HG02870 (cell line): ENCODE results near the gene HSPA9.
A peak's percentile ranks its signal among the peaks of the same experiment; 100 is the strongest.

Source experiments
- ATAC-seq: cut with Tn5 transposase; IDR thresholded peaks from one replicate; pipeline ENCODE4 v1.9.1; 2021; ENCODE audit warnings: mild to moderate bottlenecking, moderate library complexity; ENCODE audit not compliant: unreplicated experiment

Gene HSPA9

DNA sequence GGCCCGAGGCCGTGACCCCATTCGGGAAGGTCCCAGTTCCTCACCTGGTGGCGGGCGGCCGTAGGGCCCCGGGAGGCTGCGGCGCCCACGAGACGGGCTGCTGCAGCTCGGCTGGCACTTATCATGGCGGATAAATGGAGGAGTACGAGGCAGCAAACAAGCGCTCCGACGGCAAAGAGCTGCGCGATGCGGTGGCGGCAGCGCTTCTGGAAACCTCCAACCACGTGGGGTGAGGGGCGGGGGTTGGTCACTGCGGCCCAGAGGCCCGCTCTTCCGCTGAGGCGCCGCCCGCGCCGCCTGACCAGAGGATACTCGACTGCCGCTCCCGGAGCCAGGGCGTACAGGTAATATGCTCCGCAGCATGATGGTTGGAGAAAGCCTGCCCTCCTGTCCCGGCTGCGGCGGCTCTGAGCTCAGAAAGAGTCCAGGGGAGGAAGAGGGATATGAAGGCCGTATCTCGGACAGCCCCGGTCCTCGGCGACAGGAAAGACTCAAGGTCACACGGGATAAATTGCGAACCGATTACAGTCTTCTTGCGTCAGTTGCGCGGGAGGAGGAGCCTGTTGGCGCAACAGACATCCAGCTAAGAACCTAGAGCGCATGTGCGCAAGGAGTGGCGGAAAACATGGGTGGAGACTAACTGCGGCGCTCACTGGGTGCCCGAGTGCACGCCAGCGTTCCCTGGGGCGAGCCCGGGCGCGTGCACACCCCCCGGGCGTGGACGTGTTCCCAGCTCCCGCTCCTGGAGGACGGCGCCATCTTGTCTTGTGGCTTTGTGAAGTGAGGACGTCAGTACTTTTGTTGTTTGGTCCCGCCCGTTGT is at the start of gene HSPA9:
TSS of gene HSPA9 (minus strand) at position 208 of the 822 bp plus-strand sequence. CDS start at position 125, 83 bp downstream.
- peak; percentile 79 for ATAC-seq

DNA sequence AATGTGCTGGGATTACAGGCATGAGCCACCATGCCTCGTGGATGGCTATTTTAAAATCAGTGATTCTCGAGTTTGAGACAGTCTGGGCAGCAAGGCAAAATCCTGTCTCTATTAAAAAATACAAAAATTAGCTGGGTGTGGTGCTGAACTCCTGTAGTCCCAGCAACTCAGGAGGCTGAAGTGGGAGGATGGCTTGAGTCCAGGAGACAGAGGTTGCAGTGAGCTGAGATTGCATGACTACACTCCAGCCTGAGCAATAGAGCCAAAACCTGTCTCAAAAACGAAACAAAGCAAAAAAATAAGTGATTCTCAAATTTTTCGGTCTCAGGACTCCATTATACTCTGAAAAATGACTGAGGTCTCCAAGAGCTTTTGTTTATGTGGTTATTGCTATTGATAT is 47.9 kb upstream of the HSPA9 start:
- ATAC-seq = no peak

GRCh38 chr5:138622051-138622450 is 46.9 kb upstream of the HSPA9 start:
- no peak for ATAC-seq

GRCh38 chr5:138620663-138621224 is 45.5 kb upstream of the HSPA9 start:
- ATAC-seq = no peak

DNA sequence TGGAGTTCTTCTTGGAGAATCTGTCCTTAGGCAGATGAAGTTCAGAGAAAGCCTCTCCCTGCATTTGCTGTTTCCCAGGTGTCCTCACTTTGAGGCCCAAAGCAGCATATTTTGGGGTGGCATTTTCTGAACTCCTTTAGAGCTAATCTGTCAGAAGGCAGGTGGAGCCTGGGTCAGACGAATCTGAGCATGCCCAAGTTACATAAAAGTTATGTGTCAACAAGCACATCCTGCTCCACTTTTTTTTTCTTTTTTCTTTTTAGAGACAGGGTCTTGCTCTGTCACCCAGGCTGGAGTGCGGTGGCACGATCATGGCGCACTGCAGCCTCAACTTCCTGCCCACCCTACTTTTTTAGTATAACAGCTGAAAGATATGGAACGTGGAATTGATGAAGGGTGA is 41.3 kb upstream of the HSPA9 start:
- no peak for ATAC-seq

- ATAC-seq = no peak
These were observed 40.3 kb upstream of the HSPA9 start for GRCh38 chr5:138615461-138615860.

GRCh38 chr5:138611678-138612218 is 36.5 kb upstream of the HSPA9 start:
- no peak for ATAC-seq

DNA sequence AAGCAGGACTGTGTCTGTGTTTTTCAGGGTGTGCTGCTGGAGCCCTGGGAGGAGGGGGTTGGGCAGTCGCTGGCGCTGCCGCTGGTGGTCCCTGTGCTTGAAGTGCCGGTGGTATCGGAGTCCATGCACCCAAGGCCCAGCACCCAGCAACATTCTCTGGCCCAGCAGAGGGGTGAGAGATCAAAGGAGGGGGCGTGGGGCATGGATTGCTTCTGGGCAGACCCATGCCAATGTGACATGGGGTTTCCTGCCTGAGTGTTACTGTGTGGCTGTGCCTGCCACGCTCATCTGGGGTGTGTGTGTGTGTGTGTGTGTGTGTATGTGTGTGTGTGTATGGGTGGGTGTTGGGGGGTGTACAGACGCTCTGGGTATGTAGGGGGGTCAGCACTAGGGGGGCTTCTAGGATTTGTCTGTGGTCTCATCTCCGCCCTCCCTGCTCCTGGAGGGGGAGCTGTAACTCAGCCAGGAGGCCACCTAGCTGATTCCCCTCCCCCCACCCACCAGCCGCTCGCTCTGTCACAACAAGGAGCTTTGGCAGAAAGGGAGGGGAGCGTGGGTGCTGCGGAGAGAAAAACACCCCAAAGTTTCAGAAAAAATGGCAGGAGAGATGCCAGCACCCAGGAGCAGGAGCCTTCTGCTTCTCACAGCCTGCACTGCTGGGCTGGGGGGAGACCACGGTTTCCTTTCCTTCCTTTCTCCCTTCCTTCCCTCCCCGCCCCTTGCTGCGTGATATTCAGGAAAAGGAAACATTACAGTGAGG is 35.9 kb upstream of the HSPA9 start:
- ATAC-seq = no peak

DNA sequence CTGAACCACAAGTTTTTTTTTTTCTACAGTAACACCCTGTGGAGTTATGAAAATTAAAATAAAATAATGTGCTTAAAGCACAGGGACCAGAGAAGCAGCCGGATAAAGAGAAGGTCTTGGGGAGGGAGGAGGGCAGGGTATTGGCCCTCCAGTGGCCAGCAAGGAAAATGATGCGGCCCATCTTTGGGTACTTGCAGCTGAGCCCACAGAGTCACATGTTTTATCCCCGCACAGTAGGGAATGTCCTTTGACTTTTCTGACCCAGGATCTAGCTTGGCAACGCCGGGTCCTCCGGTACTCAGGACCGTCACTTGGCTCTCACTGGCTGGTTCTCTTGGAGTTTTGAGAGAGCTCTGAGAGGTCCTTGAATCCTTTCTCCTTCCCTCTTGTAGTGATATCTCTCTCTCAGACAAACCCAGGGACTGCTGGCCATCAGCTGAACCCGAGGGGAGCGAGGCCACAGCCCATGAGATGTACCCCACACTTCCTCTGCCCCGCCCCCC is 35.3 kb upstream of the HSPA9 start:
- no peak for ATAC-seq

DNA sequence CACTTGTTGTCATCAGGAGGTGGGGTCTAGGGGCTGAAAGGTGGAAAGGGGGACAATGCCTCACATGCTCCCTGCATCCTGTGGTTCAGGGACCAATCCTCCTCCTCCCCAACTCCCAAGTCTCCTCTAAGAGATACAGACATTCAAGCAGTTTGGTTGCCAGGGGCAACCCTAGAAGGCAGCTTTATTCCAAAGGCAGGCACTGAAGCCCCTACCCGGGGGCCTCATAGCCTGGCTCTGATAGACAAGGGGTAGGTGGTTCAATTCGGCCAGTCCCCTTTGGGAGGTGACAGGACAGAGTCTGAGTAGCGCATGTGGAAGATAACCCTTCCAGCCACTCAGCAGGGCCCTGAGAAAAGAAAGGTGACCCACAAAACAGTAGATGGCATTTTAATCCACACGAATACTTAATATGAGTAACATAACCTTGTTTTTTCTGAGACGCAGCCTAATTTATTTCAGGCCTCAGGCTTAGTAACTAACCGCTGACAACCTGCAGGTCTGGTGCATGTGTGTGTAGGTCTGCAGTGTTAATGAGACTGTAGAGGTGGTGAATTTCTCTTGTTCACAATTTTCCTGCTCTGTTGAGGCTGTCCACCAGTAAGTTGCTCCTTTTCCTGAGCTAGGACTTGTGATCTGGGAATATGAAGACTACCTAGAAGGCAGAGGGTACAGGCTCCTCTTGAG is 31.3 kb upstream of the HSPA9 start:
- ATAC-seq = no peak

DNA sequence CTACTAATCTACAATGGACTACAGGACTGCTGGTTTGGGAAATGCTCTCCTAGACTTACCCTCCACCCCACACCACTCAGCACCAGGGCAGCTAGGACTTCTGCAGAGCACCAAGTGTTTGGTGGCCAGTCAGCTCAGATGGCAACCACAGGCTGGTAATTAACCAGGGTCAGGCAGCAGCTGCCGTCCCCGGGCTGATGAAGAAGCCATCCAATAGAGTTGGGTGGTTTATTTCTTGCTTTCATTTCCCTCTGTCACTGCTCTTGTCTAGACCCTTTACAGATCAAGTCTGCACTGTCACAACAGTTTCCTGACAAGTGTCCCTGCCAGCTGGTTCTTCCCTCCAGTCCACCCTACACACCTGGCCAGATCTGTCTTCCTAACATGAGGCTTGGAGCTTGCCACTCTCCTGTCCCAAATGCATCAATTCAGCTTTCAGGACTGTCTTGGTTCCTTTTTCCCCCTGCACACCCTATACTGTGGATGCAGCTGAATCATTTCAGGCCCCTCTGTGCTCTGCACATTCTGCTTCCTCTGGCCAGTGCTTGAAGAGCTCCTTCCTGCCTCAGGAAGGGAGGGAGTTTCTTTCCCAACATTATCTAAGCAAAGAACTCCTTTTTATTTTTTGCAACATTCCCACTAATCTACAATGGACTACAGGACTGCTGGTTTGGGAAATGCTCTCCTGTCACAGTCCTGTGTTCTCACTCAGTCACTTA is 30.2 kb upstream of the HSPA9 start:
- no peak for ATAC-seq

GRCh38 chr5:138604176-138604785 is 29.1 kb upstream of the HSPA9 start:
- no peak for ATAC-seq

- ATAC-seq = peak; percentile 48
These were observed 28.2 kb upstream of the HSPA9 start for GRCh38 chr5:138603249-138603920.

DNA sequence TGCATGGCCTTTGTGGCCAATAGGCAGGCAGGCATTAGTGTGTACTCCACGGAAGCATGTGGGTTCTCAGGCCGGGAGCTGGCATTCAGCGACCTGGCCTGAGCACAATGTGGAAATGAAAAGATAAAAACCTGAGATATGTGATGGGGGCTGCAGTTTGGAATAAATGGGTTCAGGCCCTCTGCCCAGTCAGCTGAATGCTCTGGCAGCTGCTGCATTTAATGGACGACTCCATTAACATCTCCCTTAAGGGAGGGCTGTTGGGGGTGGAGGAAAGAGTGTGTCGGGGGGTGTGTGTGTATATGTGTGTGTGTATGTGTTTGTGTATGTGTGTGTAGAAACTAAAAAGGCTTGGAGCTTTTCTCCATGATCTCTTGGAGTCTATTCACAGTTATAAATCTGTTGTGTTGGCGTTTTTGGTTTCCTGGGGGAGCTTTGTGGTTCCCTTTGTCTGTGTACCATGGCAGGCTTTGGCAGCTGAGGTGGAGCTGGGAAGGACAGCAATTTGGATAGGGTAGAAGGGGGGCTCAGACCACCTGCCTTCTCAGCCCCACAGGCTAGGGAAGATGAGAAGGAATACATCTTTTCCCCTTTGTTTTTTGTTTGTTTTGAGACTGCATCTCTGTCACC is 27.3 kb upstream of the HSPA9 start:
- ATAC-seq = no peak

- peak; percentile 50 for ATAC-seq
These were observed 26.2 kb upstream of the HSPA9 start for GRCh38 chr5:138601444-138601843.

- no peak for ATAC-seq
These were observed 25.2 kb upstream of the HSPA9 start for GRCh38 chr5:138600446-138600845.

DNA sequence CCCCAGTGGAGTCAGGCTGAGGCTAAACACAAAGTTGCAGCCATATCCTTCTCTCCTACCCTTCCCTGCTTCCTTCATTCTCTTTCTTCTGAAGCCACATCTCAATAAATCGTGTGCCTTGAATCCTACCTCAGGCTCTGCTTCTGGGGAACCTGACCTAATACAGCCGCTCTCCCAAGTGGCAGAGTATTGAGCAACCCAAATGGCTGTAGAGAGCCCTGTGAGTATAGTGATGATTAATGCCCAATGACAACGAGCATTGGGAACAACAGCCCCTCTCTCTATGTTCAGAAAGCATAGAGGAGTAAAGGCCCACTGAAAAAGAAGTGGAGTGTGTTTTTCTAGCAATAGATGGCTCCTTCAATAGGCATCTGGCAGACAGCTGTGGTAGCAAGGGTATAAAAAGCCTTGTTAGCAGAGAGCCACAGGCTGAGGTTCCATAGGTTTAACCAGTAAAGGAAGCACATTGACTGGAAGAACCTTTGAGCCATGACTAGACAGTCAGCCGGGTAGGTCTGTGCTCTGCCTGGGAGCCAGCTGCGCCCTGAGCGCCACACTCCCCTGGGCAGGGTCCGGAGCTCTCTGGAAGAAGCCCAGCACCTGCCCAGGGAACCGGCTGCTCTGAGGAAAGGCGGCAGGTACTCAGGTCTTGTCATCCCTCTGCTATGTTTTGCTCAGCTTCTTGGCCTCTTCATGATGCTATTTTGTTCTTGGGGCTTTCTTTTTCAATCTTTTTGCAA is 22.6 kb upstream of the HSPA9 start:
- ATAC-seq = no peak
